Left ventricle myocardium inferior (tissue), 1 donor: ENCODE data around the gene MYRIP. TPM values are rescaled to one million over a fixed set of nuclear protein-coding genes. Genes with fewer than 3 reads are reported as not detected.

Experiments
- DNase-seq: peaks from one replicate; pipeline ENCODE4 v3.0.0-alpha.2; 2020
- H3K27ac ChIP-seq: fragments of 200-600 bp; replicated peaks from 2 replicates; pipeline ENCODE4 v1.8.0; 2021
- H3K27me3 ChIP-seq: fragments of 200-600 bp; 2 replicates; pipeline ENCODE4 v1.8.0; 2021; ENCODE audit warnings: low read depth
- H3K36me3 ChIP-seq: fragments of 200-600 bp; 2 replicates; pipeline ENCODE4 v1.8.0; 2021
- H3K4me1 ChIP-seq: fragments of 200-600 bp; 2 replicates; pipeline ENCODE4 v1.8.0; 2021
- H3K4me3 ChIP-seq: fragments of 200-600 bp; 2 replicates; pipeline ENCODE4 v1.8.0; 2021; ENCODE audit warnings: mild to moderate bottlenecking, moderate library complexity
- H3K9me3 ChIP-seq: fragments of 200-600 bp; replicated peaks from 2 replicates; pipeline ENCODE4 v1.8.0; 2021
- CTCF ChIP-seq: fragments of 200-600 bp; IDR thresholded peaks from 2 replicates; pipeline ENCODE4 v1.8.0; 2021; ENCODE audit warnings: antibody characterized with exemption, mild to moderate bottlenecking, borderline replicate concordance
- intact Hi-C: fragments of 100-400 bp; cut with micrococcal nuclease; formaldehyde crosslinking; loops from one replicate; pipeline ENCODE4 v1.11.0; 2022
- total RNA-seq: library from RNA; stranded (reverse); fragmentation: NEBNext Ultra II Directional; extraction: Animal tissue kit (Norgen Biotek cat#: 25700); gene quantifications from one replicate; pipeline ENCODE4 v1.2.1, GENCODE V29; 2021
- donor health status: DM: no; HTN: yes; CAD: no; lungs with severe emphysema.

Gene MYRIP
- total RNA-seq, 1 donor from 2014 or later: 1.5 TPM

- Histone ChIP-seq H3K27ac (no peak overlapping the region), H3K4me3 (no peak overlapping the region), H3K4me1 (peaks cover 14% of the 10 kb centered on the region), H3K36me3 (no peaks in the 10 kb centered on the region), H3K27me3 (no peaks in the 10 kb centered on the region), H3K9me3 (no peaks in the 10 kb centered on the region)
- no peak for TF ChIP-seq CTCF
- DNase-seq: no peak
- intact Hi-C loops: loop anchor here (10.0 kb wide), 1 partner anchor 368 kb away; the partner anchor contains the start of gene MYRIP
These were observed 363.9 kb downstream of the MYRIP start for GRCh38 chr3:40173227-40173721.

GRCh38 chr3:40178012-40178594 lies 368.7 kb downstream of the MYRIP start:
- Histone ChIP-seq H3K4me3 (no peak overlapping the region), H3K9me3 (no peaks in the 10 kb centered on the region), H3K4me1 (peaks cover 11% of the 10 kb centered on the region), H3K27ac (no peak overlapping the region), H3K27me3 (no peaks in the 10 kb centered on the region), H3K36me3 (no peaks in the 10 kb centered on the region)
- no peak for DNase-seq
- no peak for TF ChIP-seq CTCF
- intact Hi-C loops: loop anchor here (5.0 to 10.0 kb wide), 2 partner anchors 373 to 471 kb away; partner anchors contain the start of gene MYRIP

- peak; percentile 83 for TF ChIP-seq CTCF
- Histone ChIP-seq H3K27me3 (no peaks in the 10 kb centered on the region), H3K4me3 (no peak overlapping the region), H3K36me3 (no peaks in the 10 kb centered on the region), H3K9me3 (no peaks in the 10 kb centered on the region), H3K4me1 (peaks cover 3% of the 10 kb centered on the region), H3K27ac (no peak overlapping the region)
- intact Hi-C loops: loop anchor here (5.0 to 10.0 kb wide), 2 partner anchors 374 to 472 kb away; partner anchors contain the start of gene MYRIP
- peak; percentile 67 for DNase-seq
These were observed 369.6 kb downstream of the MYRIP start for GRCh38 chr3:40179016-40179415.

- intact Hi-C loops: loop anchor here (5.0 kb wide), 1 partner anchor 454 kb away; no protein-coding TSS in a partner anchor
- no peaks in the 10 kb centered on the region for H3K27me3 ChIP-seq
- TF ChIP-seq CTCF: no peak
- no peak for DNase-seq
- H3K9me3 ChIP-seq: no peaks in the 10 kb centered on the region
- peaks cover 3% of the 10 kb centered on the region for H3K4me1 ChIP-seq
- H3K4me3 ChIP-seq: no peak overlapping the region
- H3K27ac ChIP-seq: no peak overlapping the region
- H3K36me3 ChIP-seq: no peaks in the 10 kb centered on the region
These were observed 371.8 kb downstream of the MYRIP start for GRCh38 chr3:40181182-40181581.

- H3K4me1 ChIP-seq: peaks cover 32% of the 10 kb centered on the region
- TF ChIP-seq CTCF: no peak
- H3K27me3 ChIP-seq: no peaks in the 10 kb centered on the region
- intact Hi-C loops: no loop called here
- DNase-seq: no peak
- no peaks in the 10 kb centered on the region for H3K36me3 ChIP-seq
- H3K4me3 ChIP-seq: no peak overlapping the region
- no peaks in the 10 kb centered on the region for H3K9me3 ChIP-seq
- H3K27ac ChIP-seq: no peak overlapping the region
These were observed 375.8 kb downstream of the MYRIP start for GRCh38 chr3:40185029-40185695.
